Loucy (cell line): Measurements from ENCODE around the gene DNAH11.

Source experiments
- EZH2phosphoT487 ChIP-seq: fragments of 200-600 bp; IDR thresholded peaks from 2 replicates; pipeline ENCODE4 v1.6.1; 2018; ENCODE audit warnings: antibody characterized with exemption, mild to moderate bottlenecking, moderate library complexity, borderline replicate concordance
- TF ChIP-seq, protein P1 (sequence below): fragments of 200-600 bp; sonication (generic); conservative IDR thresholded peaks from 2 replicates; pipeline ENCODE4 v1.5.1; 2014; ENCODE audit warnings: mild to moderate bottlenecking, antibody characterized with exemption, low read length

DNA sequence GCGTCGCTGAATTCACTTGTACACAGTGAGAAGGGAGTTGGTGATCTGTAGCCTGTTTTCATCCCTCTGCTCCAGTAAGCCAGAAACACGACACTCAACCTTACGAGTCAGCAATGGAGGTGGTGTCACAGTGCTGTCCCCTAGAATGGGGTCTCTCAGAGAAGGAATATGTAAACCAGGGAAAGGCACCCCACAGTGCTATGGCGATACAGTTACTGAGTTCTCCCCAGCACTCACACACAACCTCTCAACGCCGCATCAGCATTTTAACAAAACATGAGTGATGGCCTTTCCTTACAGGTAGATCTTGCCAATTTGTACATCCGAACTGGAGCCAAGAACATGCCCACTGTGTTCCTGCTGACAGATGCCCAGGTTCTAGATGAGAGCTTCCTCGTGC, 206.5 kb downstream of the DNAH11 start:
- TF ChIP-seq, protein P1, sequence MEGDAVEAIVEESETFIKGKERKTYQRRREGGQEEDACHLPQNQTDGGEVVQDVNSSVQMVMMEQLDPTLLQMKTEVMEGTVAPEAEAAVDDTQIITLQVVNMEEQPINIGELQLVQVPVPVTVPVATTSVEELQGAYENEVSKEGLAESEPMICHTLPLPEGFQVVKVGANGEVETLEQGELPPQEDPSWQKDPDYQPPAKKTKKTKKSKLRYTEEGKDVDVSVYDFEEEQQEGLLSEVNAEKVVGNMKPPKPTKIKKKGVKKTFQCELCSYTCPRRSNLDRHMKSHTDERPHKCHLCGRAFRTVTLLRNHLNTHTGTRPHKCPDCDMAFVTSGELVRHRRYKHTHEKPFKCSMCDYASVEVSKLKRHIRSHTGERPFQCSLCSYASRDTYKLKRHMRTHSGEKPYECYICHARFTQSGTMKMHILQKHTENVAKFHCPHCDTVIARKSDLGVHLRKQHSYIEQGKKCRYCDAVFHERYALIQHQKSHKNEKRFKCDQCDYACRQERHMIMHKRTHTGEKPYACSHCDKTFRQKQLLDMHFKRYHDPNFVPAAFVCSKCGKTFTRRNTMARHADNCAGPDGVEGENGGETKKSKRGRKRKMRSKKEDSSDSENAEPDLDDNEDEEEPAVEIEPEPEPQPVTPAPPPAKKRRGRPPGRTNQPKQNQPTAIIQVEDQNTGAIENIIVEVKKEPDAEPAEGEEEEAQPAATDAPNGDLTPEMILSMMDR, result no peak
- no peak for TF ChIP-seq EZH2phosphoT487
